ENCODE measurements around the gene RAPGEF2. TPM values are rescaled to one million over a fixed set of nuclear protein-coding genes. Genes with fewer than 3 reads are reported as not detected.
"Not testable (repeated sequence)": the region's sequence is repeated elsewhere in the genome, so short reads cannot be mapped to it uniquely, and the experiment has no call there.

Gene RAPGEF2
- total RNA-seq, 2 donors from 2014 or later = 22.8 to 40.0 TPM

DNA sequence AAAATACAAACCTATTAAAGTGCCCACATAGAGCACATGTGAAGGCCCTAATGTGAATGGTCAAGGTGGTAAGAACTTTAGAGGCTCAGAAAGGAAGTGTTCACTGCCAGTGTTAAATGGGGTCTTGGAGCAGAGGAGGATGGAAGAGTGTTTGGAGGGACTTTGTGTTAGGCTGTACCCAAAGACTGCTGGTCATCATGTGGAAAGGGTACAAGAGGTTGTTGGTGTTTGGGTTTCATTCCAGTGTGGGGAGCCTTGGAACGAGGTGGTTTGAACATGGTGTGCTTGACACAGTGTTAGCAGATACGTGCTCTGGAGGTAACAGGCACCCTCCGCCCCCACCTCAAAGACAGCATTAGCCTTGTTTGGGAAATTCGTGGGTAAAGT, 73.1 kb downstream of the RAPGEF2 start:
- peaks cover 10% of the 10 kb centered on the region for H3K4me1 ChIP-seq
- H3K36me3 ChIP-seq = no peaks in the 10 kb centered on the region
- TF ChIP-seq CTCF (IDR thresholded peaks at IDR 0.05) = no peak
- DNase-seq = no peak
- no peaks in the 10 kb centered on the region for H3K9me3 ChIP-seq
- intact Hi-C loops (cut with DNase I) = loop anchor here (5.0 to 10.0 kb wide), 3 partner anchors 71 to 451 kb away; partner anchors contain the start of genes PPID and RAPGEF2
- no peak overlapping the region for H3K4me3 ChIP-seq
- no peaks in the 10 kb centered on the region for H3K27me3 ChIP-seq
- no peak overlapping the region for H3K27ac ChIP-seq
- H3K9ac ChIP-seq (ENCODE audit: low read depth in 2 of 2, low read length in 2 of 2) = no peak overlapping the region

- no peak overlapping the region for H3K27ac ChIP-seq
- H3K4me3 ChIP-seq = no peak overlapping the region
- intact Hi-C loops (cut with DNase I) = loop anchor here (5.0 to 10.0 kb wide), 3 partner anchors 73 to 453 kb away; partner anchors contain the start of genes PPID and RAPGEF2
- H3K9ac ChIP-seq (ENCODE audit: low read depth in 2 of 2, low read length in 2 of 2) = no peak overlapping the region
- no peaks in the 10 kb centered on the region for H3K9me3 ChIP-seq
- no peaks in the 10 kb centered on the region for H3K27me3 ChIP-seq
- H3K4me1 ChIP-seq = peaks cover 10% of the 10 kb centered on the region
- TF ChIP-seq CTCF (IDR thresholded peaks at IDR 0.05) = no peak
- no peaks in the 10 kb centered on the region for H3K36me3 ChIP-seq
- no peak for DNase-seq
These were observed 74.6 kb downstream of the RAPGEF2 start for GRCh38 chr4:159177265-159178150.

DNA sequence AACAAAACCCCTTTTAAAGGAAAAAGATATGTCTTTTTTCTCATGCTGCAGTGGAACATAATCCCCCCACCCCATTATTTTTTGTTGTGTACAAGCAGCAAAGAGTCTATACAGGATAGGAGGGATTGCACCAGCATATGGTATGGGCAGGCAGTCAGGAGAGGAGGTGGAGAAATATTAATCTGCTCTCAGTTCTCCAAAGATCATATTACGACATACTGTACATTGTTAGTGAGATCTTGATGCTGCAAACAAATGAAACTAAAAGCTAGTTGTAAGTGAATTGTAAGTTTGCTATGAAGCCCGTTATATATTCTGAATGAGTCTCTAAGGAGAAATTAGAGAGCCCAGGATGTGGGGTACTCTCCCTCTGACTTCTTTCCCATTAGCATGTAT, 75.3 kb downstream of the RAPGEF2 start:
- no peak for TF ChIP-seq CTCF (IDR thresholded peaks at IDR 0.05)
- no peak for DNase-seq
- intact Hi-C loops (cut with DNase I) = loop anchor here (5.0 to 10.0 kb wide), 3 partner anchors 73 to 453 kb away; partner anchors contain the start of genes PPID and RAPGEF2
- peaks cover 10% of the 10 kb centered on the region for H3K4me1 ChIP-seq
- H3K9ac ChIP-seq (ENCODE audit: low read depth in 2 of 2, low read length in 2 of 2) = no peak overlapping the region
- no peak overlapping the region for H3K27ac ChIP-seq
- no peaks in the 10 kb centered on the region for H3K9me3 ChIP-seq
- no peaks in the 10 kb centered on the region for H3K36me3 ChIP-seq
- H3K4me3 ChIP-seq = no peak overlapping the region
- no peaks in the 10 kb centered on the region for H3K27me3 ChIP-seq

- intact Hi-C loops (cut with DNase I) = loop anchor here (5.0 to 10.0 kb wide), 3 partner anchors 74 to 454 kb away; partner anchors contain the start of genes PPID and RAPGEF2
- DNase-seq = no peak
- Histone ChIP-seq H3K9me3 (no peaks in the 10 kb centered on the region), H3K27me3 (no peaks in the 10 kb centered on the region), H3K36me3 (no peaks in the 10 kb centered on the region), H3K27ac (no peak overlapping the region), H3K9ac (ENCODE audit: low read depth in 2 of 2, low read length in 2 of 2) (no peak overlapping the region), H3K4me3 (no peak overlapping the region), H3K4me1 (peaks cover 6% of the 10 kb centered on the region)
- TF ChIP-seq CTCF (IDR thresholded peaks at IDR 0.05) = no peak
These were observed 76.4 kb downstream of the RAPGEF2 start for GRCh38 chr4:159178979-159179969.

DNA sequence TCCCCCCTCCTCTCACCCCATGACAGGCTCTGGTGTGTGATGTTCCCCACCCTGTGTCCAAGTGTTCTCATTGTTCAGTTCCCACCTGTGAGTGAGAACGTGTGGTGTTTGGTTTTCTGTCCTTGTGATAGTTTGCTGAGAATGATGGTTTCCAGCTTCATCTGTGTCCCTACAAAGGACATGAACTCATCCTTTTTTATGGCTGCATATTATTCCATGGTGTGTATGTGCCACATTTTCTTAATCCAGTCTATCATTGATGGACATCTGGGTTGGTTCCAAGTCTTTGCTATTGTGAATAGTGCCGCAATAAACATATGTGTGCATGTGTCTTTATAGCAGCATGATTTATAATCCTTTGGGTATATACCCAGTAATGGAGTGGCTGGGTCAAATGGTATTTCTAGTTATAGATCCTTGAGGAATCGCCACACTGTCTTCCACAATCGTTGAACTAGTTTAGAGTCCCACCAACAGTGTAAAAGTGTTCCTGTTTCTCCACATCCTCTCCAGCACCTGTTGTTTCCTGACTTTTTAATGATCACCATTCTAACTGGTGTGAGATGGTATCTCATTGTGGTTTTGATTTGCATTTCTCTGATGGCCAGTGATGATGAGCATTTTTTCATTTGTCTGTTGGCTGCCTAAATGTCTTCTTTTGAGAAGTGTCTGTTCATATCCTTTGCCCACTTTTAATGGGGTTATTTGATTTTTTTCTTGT, 81.2 kb downstream of the RAPGEF2 start:
- H3K9me3 ChIP-seq; DNase-seq; H3K4me1 ChIP-seq; H3K4me3 ChIP-seq; H3K27me3 ChIP-seq; H3K9ac ChIP-seq (ENCODE audit: low read depth in 2 of 2, low read length in 2 of 2); intact Hi-C loops (cut with DNase I); H3K36me3 ChIP-seq; H3K27ac ChIP-seq: not testable (repeated sequence)

All from colonic mucosa (tissue), 4 donors.